Mammary epithelial cell (primary cell): ENCODE results near the gene SPATA31A5.
"Not testable (repeated sequence)": the region's sequence is repeated elsewhere in the genome, so short reads cannot be mapped to it uniquely, and the experiment has no call there.

ENCODE experiments used
- CTCF ChIP-seq, 2 donors: IDR thresholded peaks in 1 of 2; conservative IDR thresholded peaks in 1 of 2; 2 replicates each; pipeline ENCODE4 v1.5.1; 2011 to 2012; ENCODE audit warnings: inconsistent platforms in 2 of 2, low read length in 2 of 2, mild to moderate bottlenecking in 2 of 2, control low read depth in 1 of 2, low read depth in 1 of 2; ENCODE audit not compliant: insufficient read depth in 1 of 2; ENCODE audit errors: extremely low read depth in 1 of 2
- EZH2 ChIP-seq: IDR thresholded peaks from 2 replicates; pipeline ENCODE4 v1.6.1; 2012; ENCODE audit warnings: low read length, inconsistent platforms, borderline replicate concordance

- not testable (repeated sequence) for TF ChIP-seq CTCF (conservative IDR thresholded peaks at IDR 0.05 in 1 of 2, IDR thresholded peaks at IDR 0.05 in 1 of 2; ENCODE audit: extremely low read depth in 1 of 2, insufficient read depth in 1 of 2, low read depth in 1 of 2, low read length in 2 of 2); EZH2
Observed at GRCh38 chr9:60962990-60963350, 48.8 kb downstream of the SPATA31A5 start.
